ENCODE results near the gene KCNIP1. TPM values are rescaled to one million over a fixed set of nuclear protein-coding genes. Genes with fewer than 3 reads are reported as not detected.

The KCNIP1 gene
- polyA plus RNA-seq, 1 of the 3 experiments (the other 2 are of a cell fraction): 1.3 TPM

DNA sequence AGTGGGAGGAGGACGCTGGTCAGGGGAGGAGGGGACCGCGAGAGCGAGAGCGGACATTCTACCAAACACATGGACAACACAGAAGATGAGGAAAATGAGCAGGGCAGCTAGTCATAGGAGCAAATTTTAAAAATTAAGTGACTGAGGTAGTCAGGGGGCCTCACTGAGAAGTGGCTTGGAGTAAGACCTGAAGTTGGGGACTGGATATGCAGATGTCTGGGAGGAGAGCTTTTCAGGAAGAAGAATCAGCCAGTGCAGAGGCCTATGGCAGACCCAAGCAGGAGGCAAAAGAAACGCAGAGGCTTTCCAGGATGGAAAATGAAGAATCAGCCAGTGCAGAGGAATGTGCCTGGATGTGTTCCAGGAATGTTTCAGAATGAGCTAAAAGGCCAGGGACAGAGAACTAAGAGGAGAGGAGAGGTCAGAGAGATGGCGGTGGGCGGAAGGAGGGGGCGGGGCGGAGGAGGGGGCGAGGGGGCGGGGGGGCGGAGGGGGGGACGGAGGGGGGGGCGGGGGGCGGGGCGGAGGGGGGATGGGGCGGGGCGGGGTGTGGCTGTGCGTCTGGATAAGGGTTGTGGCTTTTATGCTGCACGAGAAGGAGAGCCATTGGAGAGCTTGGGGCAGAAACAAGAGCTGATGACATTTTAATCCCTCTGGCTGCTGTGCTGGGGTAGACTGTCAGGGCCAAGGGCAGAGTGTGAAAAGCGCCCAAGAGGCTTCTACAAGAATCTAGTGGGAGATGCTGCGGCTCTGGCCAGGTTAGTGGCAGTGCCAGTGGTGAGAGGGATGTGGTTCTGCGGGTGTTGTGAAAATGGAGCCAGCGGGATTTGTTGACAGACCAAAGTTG lies 129.6 kb downstream of the KCNIP1 start:
- Histone ChIP-seq H2AFZ (ENCODE audit: low read depth) (peak overlapping the region; percentile 90), H3K9me3 (no peaks in the 10 kb centered on the region), H3K4me2 (peak overlapping the region; percentile 98), H3K79me2 (ENCODE audit: insufficient read depth) (no peaks in the 10 kb centered on the region), H3F3A (replicated peaks; ENCODE audit: insufficient read depth) (peaks cover 17% of the 10 kb centered on the region), H3K4me1 (ENCODE audit: control insufficient read depth in 1 of 2, insufficient read depth in 2 of 2, low read depth in 1 of 2, low read length in 1 of 2) (peaks cover 7 to 31% of the 10 kb centered on the region in 2 experiments; a peak in 2 of 4 replicates), H3K4me3 (ENCODE audit: low read depth in 2 of 2, low read length in 1 of 2) (peak overlapping the region; percentile 43 to 74), H4K20me1 (ENCODE audit: insufficient read depth) (no peaks in the 10 kb centered on the region), H3K9ac (peak overlapping the region; percentile 73), H3K27ac (ENCODE audit: low read depth in 2 of 2, low read length in 1 of 2) (peak overlapping the region; percentile 91 to 96), H3K27me3 (ENCODE audit: insufficient read depth) (no peaks in the 10 kb centered on the region), H3K36me3 (replicated peaks in 1 of 2; ENCODE audit: control insufficient read depth in 1 of 2, insufficient read depth in 2 of 2, low read length in 1 of 2) (no peaks in the 10 kb centered on the region), H3K9me2 (no peaks in the 10 kb centered on the region)
- POLR2A ChIA-PET: no interaction called here
- WGBS (ENCODE audit: low lambda C conversion rate): 5% methylated on average over 24 of the region's 25 CpGs
- DNase-seq: peak; percentile 88
- CTCF ChIA-PET: interaction anchor here (0.7 to 19.5 kb wide), 51 partner anchors 9 to 563 kb away, joined by 3 to 614 read pairs (median 4); no protein-coding TSS in a partner anchor
- TF ChIP-seq RCOR1 (IDR thresholded peaks at IDR 0.05; ENCODE audit: low read length) (no peak; the same call in 1 of the 2 replicates), GATA2 (CRISPR knock-in tag; IDR thresholded peaks at IDR 0.05) (no peak), RXRA (IDR thresholded peaks at IDR 0.05; ENCODE audit: borderline replicate concordance, low read depth) (peak; percentile 29; the same call in 1 of the 2 replicates), NRF1 (IDR thresholded peaks at IDR 0.05; ENCODE audit: low read depth, low read length) (no peak), RAD21 (IDR thresholded peaks at IDR 0.05; ENCODE audit: low read length) (no peak), EZH2phosphoT487 (IDR thresholded peaks at IDR 0.05; ENCODE audit: borderline replicate concordance, low read depth) (no peak), MXI1 (IDR thresholded peaks at IDR 0.05; ENCODE audit: low read depth, low read length) (peak; percentile 46; the same call in 1 of the 2 replicates), ELF1 (IDR thresholded peaks at IDR 0.05) (peak; percentile 38; the same call in 1 of the 2 replicates), MEF2A (IDR thresholded peaks at IDR 0.05; ENCODE audit: borderline replicate concordance, low read depth) (no peak), FOSL2 (IDR thresholded peaks at IDR 0.05; ENCODE audit: borderline replicate concordance, low read depth) (no peak), RFX5 (IDR thresholded peaks at IDR 0.05; ENCODE audit: low read length) (no peak), POLR2AphosphoS5 (IDR thresholded peaks at IDR 0.05; ENCODE audit: low read depth, low read length) (0 out of 2 replicates have a peak, but pooled peaks have one; percentile 42), FOXJ3 (CRISPR knock-in tag; IDR thresholded peaks at IDR 0.05) (no peak), CHD2 (IDR thresholded peaks at IDR 0.05; ENCODE audit: low read length, partially characterized antibody) (no peak), FOXM1 (IDR thresholded peaks at IDR 0.05; ENCODE audit: low read depth) (no peak), TCF12 (IDR thresholded peaks at IDR 0.05) (peak; percentile 59), JUND (IDR thresholded peaks at IDR 0.05) (no peak), USF2 (IDR thresholded peaks at IDR 0.05; ENCODE audit: borderline replicate concordance, low read depth, low read length) (no peak), EP300 (IDR thresholded peaks at IDR 0.05; ENCODE audit: borderline replicate concordance in 1 of 2, low read depth in 1 of 2, low read length in 1 of 2) (no peak), SIN3A (IDR thresholded peaks at IDR 0.05; ENCODE audit: borderline replicate concordance, low read depth, low read length) (no peak), TAF1 (IDR thresholded peaks at IDR 0.05; ENCODE audit: borderline replicate concordance, low read depth, low read length) (no peak), CTCF (IDR thresholded peaks at IDR 0.05) (no peak), MAX (IDR thresholded peaks at IDR 0.05; ENCODE audit: low read depth) (no peak), YY1 (IDR thresholded peaks at IDR 0.05; ENCODE audit: low read depth) (peak; percentile 59; the same call in 1 of the 2 replicates)
- TF ChIP-seq, protein P1, sequence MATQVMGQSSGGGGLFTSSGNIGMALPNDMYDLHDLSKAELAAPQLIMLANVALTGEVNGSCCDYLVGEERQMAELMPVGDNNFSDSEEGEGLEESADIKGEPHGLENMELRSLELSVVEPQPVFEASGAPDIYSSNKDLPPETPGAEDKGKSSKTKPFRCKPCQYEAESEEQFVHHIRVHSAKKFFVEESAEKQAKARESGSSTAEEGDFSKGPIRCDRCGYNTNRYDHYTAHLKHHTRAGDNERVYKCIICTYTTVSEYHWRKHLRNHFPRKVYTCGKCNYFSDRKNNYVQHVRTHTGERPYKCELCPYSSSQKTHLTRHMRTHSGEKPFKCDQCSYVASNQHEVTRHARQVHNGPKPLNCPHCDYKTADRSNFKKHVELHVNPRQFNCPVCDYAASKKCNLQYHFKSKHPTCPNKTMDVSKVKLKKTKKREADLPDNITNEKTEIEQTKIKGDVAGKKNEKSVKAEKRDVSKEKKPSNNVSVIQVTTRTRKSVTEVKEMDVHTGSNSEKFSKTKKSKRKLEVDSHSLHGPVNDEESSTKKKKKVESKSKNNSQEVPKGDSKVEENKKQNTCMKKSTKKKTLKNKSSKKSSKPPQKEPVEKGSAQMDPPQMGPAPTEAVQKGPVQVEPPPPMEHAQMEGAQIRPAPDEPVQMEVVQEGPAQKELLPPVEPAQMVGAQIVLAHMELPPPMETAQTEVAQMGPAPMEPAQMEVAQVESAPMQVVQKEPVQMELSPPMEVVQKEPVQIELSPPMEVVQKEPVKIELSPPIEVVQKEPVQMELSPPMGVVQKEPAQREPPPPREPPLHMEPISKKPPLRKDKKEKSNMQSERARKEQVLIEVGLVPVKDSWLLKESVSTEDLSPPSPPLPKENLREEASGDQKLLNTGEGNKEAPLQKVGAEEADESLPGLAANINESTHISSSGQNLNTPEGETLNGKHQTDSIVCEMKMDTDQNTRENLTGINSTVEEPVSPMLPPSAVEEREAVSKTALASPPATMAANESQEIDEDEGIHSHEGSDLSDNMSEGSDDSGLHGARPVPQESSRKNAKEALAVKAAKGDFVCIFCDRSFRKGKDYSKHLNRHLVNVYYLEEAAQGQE (IDR thresholded peaks at IDR 0.05; ENCODE audit: low read depth, low read length): no peak
- TF ChIP-seq, protein P2, sequence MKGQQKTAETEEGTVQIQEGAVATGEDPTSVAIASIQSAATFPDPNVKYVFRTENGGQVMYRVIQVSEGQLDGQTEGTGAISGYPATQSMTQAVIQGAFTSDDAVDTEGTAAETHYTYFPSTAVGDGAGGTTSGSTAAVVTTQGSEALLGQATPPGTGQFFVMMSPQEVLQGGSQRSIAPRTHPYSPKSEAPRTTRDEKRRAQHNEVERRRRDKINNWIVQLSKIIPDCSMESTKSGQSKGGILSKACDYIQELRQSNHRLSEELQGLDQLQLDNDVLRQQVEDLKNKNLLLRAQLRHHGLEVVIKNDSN (IDR thresholded peaks at IDR 0.05; ENCODE audit: borderline replicate concordance, low read depth): no peak

Data from SK-N-SH (cell line).